ENCODE data around the gene PYGB. TPM values are rescaled to one million over a fixed set of nuclear protein-coding genes. Genes with fewer than 3 reads are reported as not detected.

Gene PYGB
- total RNA-seq, 1 donor from 2014 or later: 117 TPM

- Histone ChIP-seq H3K4me1 (peaks cover 15% of the 10 kb centered on the region), H3K27me3 (no peaks in the 10 kb centered on the region), H3K4me3 (no peak overlapping the region), H3K9me3 (no peaks in the 10 kb centered on the region), H3K27ac (no peak overlapping the region), H3K36me3 (no peaks in the 10 kb centered on the region)
- peak; percentile 42 to 92 for DNase-seq (ENCODE audit: extremely low spot score in 2 of 2)
- intact Hi-C loops (cut with DNase I): no loop called here
- TF ChIP-seq POLR2AphosphoS5 (IDR thresholded peaks at IDR 0.05; ENCODE audit: insufficient read depth in 1 of 2, low read depth in 1 of 2) (no peak), POLR2A (IDR thresholded peaks at IDR 0.05) (no peak)
- TF ChIP-seq, protein P1, sequence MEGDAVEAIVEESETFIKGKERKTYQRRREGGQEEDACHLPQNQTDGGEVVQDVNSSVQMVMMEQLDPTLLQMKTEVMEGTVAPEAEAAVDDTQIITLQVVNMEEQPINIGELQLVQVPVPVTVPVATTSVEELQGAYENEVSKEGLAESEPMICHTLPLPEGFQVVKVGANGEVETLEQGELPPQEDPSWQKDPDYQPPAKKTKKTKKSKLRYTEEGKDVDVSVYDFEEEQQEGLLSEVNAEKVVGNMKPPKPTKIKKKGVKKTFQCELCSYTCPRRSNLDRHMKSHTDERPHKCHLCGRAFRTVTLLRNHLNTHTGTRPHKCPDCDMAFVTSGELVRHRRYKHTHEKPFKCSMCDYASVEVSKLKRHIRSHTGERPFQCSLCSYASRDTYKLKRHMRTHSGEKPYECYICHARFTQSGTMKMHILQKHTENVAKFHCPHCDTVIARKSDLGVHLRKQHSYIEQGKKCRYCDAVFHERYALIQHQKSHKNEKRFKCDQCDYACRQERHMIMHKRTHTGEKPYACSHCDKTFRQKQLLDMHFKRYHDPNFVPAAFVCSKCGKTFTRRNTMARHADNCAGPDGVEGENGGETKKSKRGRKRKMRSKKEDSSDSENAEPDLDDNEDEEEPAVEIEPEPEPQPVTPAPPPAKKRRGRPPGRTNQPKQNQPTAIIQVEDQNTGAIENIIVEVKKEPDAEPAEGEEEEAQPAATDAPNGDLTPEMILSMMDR (IDR thresholded peaks at IDR 0.05): no peak
These were observed 43.2 kb upstream of the PYGB start for GRCh38 chr20:25204550-25205276.

GRCh38 chr20:25205277-25206062 lies 42.4 kb upstream of the PYGB start:
- intact Hi-C loops (cut with DNase I): no loop called here
- DNase-seq (ENCODE audit: extremely low spot score in 2 of 2): peak in 1 of 2 donors; percentile 74
- no peak overlapping the region for H3K4me3 ChIP-seq

GRCh38 chr20:25206063-25206403 lies 41.9 kb upstream of the PYGB start:
- Histone ChIP-seq H3K9me3 (no peaks in the 10 kb centered on the region), H3K4me1 (peaks cover 9% of the 10 kb centered on the region), H3K36me3 (peaks cover 0 to 10% of the 10 kb centered on the region in 2 donors), H3K4me3 (no peak overlapping the region), H3K27ac (no peak overlapping the region), H3K27me3 (no peaks in the 10 kb centered on the region)
- no peak for DNase-seq (ENCODE audit: extremely low spot score in 2 of 2)
- intact Hi-C loops (cut with DNase I): no loop called here
- no peak for TF ChIP-seq POLR2AphosphoS5 (IDR thresholded peaks at IDR 0.05; ENCODE audit: insufficient read depth in 1 of 2, low read depth in 1 of 2)
- TF ChIP-seq POLR2A (IDR thresholded peaks at IDR 0.05): no peak
- TF ChIP-seq, protein P1 (IDR thresholded peaks at IDR 0.05): no peak

More at GRCh38 chr20:25205277-25206062, 42.4 kb upstream of the PYGB start:
- H3K36me3 ChIP-seq: peaks cover 0 to 4% of the 10 kb centered on the region in 2 donors
- peaks cover 9% of the 10 kb centered on the region for H3K4me1 ChIP-seq
- no peak for TF ChIP-seq POLR2AphosphoS5 (IDR thresholded peaks at IDR 0.05; ENCODE audit: insufficient read depth in 1 of 2, low read depth in 1 of 2)
- TF ChIP-seq, protein P1 (IDR thresholded peaks at IDR 0.05): no peak
- TF ChIP-seq POLR2A (IDR thresholded peaks at IDR 0.05): no peak
- H3K27me3 ChIP-seq: no peaks in the 10 kb centered on the region
- no peaks in the 10 kb centered on the region for H3K9me3 ChIP-seq
- H3K27ac ChIP-seq: no peak overlapping the region

- Histone ChIP-seq H3K4me1 (peaks cover 9% of the 10 kb centered on the region), H3K36me3 (peaks cover 0 to 15% of the 10 kb centered on the region in 2 donors), H3K9me3 (no peaks in the 10 kb centered on the region), H3K27me3 (no peaks in the 10 kb centered on the region), H3K27ac (no peak overlapping the region), H3K4me3 (no peak overlapping the region)
- intact Hi-C loops (cut with DNase I): no loop called here
- TF ChIP-seq, protein P1 (IDR thresholded peaks at IDR 0.05): no peak
- no peak for TF ChIP-seq POLR2AphosphoS5 (IDR thresholded peaks at IDR 0.05; ENCODE audit: insufficient read depth in 1 of 2, low read depth in 1 of 2)
- no peak for TF ChIP-seq POLR2A (IDR thresholded peaks at IDR 0.05)
- peak in 1 of 2 donors; percentile 2 for DNase-seq (ENCODE audit: extremely low spot score in 2 of 2)
These were observed 41.3 kb upstream of the PYGB start for GRCh38 chr20:25206548-25206947.
